Measurements from ENCODE around the gene COX8A.

Gene COX8A

DNA sequence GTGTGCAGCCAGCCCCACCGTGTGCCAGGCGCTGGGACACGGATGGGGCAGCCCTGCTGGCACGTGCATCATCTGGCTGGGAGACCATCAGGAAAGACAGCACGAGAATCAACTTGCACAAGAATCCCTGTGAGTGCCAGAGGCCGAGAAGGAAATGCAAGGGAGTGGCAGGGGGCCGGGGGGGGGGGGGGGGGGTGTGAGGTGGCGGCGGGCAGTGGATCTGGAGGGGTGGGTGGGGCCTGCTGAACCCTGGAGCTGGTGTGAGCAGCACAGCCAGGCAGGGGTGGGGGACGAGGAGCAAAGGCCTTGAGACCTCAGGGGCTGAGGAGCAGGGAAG lies 47.3 kb downstream of the COX8A start:
- no peak for DNase-seq (ENCODE audit: low read depth)

DNA sequence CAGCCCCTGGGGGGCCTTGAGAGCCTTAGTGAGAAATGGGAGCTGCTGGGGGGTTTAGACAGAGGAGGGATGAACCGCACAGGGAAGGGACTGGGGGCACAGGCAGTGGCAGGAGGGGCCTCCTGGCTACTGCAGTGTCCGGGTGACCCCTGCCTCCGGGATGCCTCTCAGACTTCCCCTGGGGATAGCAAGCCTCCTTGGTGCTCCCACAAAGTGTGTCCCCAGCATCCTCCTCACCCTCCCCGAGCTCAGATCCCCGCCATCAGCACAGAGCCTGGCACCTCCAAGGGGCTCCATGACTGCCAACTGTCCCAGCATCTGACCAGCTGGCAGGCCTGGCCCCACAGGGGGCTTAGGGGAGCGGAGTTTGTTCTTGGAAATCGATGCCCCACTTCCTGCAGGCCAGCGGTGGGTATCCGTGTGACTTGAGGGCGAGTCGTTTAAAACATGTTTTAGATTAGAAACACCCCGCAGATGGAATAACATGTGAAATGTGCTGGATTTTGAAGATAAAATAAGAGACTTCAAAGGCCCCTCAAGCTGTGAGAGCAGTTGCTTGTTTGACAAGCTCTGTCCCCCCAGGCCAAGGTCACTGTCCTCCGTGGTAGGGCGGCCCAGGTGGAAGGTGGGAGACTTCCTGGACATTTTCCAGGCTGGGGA lies 47.8 kb downstream of the COX8A start:
- DNase-seq (ENCODE audit: low read depth) = no peak

DNA sequence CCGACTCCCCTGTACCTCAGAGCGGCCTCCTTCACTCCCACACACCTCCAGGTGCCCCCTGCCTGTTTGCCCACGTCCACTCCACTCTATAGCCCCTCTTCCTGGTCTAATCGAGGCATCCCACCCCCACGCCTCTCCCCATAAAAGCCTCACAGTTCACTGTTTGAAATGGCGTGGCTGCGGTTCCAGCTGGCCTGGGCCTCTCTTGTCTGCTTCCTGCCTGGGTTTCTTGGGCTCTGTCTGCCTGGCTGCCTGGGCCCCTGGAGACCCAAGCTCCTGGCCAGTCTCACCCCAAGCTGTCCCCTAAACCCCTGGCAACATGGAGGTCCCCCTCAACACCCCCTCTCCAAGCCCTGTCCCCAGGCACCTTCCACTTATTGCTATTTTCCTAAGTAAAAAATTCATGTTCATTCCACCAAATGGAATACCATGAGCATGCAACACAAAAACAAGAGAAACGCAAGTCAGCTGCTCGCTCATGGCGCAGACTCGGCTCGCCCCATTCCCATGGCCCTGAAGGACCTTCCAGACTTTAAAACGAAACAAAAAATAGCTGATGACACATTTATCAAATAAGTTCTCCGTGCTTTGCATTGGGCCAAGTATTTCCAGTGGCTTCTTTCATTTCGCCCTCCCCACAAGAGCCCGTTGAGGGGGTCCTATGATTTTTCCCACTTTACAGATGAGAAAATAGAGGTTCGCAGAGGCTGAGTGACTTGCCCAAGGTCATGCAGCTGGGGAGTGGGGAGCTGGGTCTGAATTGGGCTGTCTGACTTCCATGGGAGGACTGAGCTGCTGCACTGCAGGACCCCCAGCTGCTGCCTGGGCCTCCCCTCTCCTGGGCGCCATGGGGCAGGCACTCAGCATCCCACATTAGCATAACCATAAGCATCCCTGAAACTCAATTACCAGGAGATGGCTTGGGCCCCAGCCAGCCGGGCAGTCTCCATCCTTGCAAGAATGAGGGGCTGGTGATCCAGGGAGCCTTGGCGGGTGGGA lies 49.6 kb downstream of the COX8A start:
- DNase-seq (ENCODE audit: low read depth) = no peak

DNA sequence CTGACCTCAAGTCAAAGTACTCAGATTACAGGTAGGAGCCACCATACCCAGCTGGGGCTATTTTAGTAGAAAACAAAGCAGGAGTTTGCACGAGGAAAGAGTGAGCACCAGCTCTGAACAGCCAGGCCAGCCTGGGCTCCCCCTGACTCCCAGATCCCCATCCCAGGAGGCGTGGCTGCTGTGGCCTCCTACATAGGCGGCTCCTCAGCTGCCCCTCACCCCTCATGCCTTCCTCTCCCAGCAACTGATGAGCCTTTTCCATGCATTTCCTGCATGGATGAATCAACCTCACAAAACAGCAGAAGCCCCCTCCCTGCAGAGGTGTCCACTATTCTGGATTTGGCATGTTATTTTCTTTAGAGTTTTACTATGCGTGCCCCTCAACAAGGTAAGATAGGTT lies 50.8 kb downstream of the COX8A start:
- no peak for DNase-seq (ENCODE audit: low read depth)
